ENCODE data around the gene SLIT3.
"Not testable (repeated sequence)": the region's sequence is repeated elsewhere in the genome, so short reads cannot be mapped to it uniquely, and the experiment has no call there.

SLIT3 gene

DNA sequence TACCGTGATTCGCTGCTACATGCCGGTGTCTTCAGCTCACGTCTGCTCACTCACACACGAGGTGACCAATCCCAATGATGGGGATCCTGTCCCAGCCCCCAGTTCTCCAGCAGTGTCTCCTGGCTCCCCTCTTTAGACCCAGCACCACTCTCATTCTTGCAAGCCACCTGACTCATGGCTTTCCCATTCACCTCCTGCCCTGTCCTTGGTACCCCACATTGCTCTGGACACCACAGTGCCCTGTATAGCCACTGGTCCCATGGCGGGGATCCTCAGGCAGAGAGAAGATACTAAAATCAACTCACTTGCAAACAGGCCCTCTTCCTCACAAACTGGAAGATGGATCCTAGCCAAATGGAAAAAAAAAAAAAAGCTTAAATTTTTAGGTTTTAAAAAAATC is 81.0 kb downstream of the SLIT3 start:
- H3K4me3 ChIP-seq (ENCODE audit: low read depth, low read length), result no peak overlapping the region
- H3K27ac ChIP-seq (ENCODE audit: low read depth, low read length), result no peak overlapping the region

DNA sequence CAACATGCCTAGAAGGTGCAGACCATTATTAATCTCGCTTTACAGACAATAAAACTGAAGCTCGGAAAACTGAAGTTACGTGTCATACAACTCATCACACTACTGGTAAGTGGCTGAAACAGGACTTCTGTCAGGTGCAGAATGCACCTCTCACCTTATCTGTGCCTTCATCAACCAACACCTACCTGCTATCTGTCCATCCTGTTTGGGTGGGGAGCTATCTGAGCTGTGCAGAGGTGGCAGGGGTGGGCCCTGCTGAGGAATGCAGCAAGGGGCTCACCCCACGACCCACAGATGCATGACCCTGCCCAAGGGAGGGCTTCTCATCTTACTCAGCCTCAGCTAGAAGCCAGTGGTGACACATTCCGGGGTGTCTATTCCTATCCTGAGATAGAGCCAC is 81.6 kb downstream of the SLIT3 start:
- H3K36me3 ChIP-seq (ENCODE audit: control insufficient read depth, insufficient read depth, low read length), result no peaks in the 10 kb centered on the region
- no peaks in the 10 kb centered on the region; the same call in 1 of the 2 replicates for H3K4me1 ChIP-seq (ENCODE audit: control insufficient read depth, insufficient read depth, low read length)
- no peak overlapping the region for H3K9ac ChIP-seq (ENCODE audit: low read length)
- H3K27ac ChIP-seq (ENCODE audit: low read depth, low read length), result no peak overlapping the region
- peaks cover 47% of the 10 kb centered on the region for H3K27me3 ChIP-seq (ENCODE audit: control insufficient read depth, insufficient read depth, low read length)
- H3K4me3 ChIP-seq (ENCODE audit: low read depth, low read length), result no peak overlapping the region
- H3K9me3 ChIP-seq (ENCODE audit: control insufficient read depth, insufficient read depth, low read depth, low read length), result no peaks in the 10 kb centered on the region

More for the DNA sequence above, 81.0 kb downstream of the SLIT3 start:
- Histone ChIP-seq H3K4me1 (ENCODE audit: control insufficient read depth, insufficient read depth, low read length) (no peaks in the 10 kb centered on the region; the same call in 1 of the 2 replicates), H3K27me3 (ENCODE audit: control insufficient read depth, insufficient read depth, low read length) (peaks cover 52% of the 10 kb centered on the region), H3K9ac (ENCODE audit: low read length) (no peak overlapping the region), H3K36me3 (ENCODE audit: control insufficient read depth, insufficient read depth, low read length) (no peaks in the 10 kb centered on the region), H3K9me3 (ENCODE audit: control insufficient read depth, insufficient read depth, low read depth, low read length) (no peaks in the 10 kb centered on the region)

DNA sequence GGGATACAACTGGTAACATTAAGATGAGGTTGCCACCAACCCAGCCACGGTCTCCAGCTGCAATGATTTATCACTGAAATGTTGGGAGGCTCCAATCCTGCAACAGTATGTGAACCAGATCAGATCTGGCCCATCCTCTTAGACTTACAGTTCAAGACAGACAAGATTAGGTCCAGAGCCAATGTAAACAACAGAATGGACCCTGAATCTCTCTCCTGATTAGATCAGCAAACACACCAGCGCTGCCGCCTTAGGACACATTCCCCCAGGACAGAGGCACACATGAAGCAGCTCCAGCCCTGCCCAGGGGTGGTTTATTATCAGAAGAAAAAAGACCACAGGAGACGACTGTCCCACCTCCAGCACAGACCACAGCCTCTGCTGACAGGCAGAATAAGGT is 82.1 kb downstream of the SLIT3 start:
- H3K27ac ChIP-seq (ENCODE audit: low read depth, low read length), result no peak overlapping the region
- H3K9me3 ChIP-seq (ENCODE audit: control insufficient read depth, insufficient read depth, low read depth, low read length), result no peaks in the 10 kb centered on the region
- no peaks in the 10 kb centered on the region; the same call in 1 of the 2 replicates for H3K4me1 ChIP-seq (ENCODE audit: control insufficient read depth, insufficient read depth, low read length)

DNA sequence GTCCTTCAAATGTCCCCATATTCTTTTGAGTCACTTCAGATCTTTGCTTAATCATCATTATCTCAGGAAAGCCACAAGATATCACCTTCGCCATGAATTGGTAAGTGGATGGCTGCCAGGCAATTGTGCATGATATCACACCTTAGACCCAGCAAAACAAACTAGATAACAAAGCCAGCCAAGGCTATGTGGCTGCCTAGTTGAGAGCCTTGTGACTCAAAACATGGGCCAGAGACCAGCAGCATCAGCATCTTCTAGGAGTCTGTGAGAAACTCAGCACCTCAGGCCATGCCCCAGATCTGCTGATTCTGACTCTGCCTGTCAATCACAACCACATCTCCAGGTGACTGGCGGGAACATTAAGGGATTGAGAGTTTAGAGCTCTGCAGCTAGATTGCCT is 82.8 kb downstream of the SLIT3 start:
- H3K4me1 ChIP-seq (ENCODE audit: control insufficient read depth, insufficient read depth, low read length), result no peaks in the 10 kb centered on the region; the same call in 1 of the 2 replicates
- peaks cover 42% of the 10 kb centered on the region for H3K27me3 ChIP-seq (ENCODE audit: control insufficient read depth, insufficient read depth, low read length)
- H3K9ac ChIP-seq (ENCODE audit: low read length), result no peak overlapping the region
- H3K9me3 ChIP-seq (ENCODE audit: control insufficient read depth, insufficient read depth, low read depth, low read length), result no peaks in the 10 kb centered on the region
- no peaks in the 10 kb centered on the region for H3K36me3 ChIP-seq (ENCODE audit: control insufficient read depth, insufficient read depth, low read length)
- H3K4me3 ChIP-seq (ENCODE audit: low read depth, low read length), result no peak overlapping the region
- H3K27ac ChIP-seq (ENCODE audit: low read depth, low read length), result no peak overlapping the region

More for the DNA sequence above, 82.1 kb downstream of the SLIT3 start:
- no peaks in the 10 kb centered on the region for H3K36me3 ChIP-seq (ENCODE audit: control insufficient read depth, insufficient read depth, low read length)
- H3K4me3 ChIP-seq (ENCODE audit: low read depth, low read length), result no peak overlapping the region
- H3K9ac ChIP-seq (ENCODE audit: low read length), result no peak overlapping the region
- peaks cover 46% of the 10 kb centered on the region for H3K27me3 ChIP-seq (ENCODE audit: control insufficient read depth, insufficient read depth, low read length)

DNA sequence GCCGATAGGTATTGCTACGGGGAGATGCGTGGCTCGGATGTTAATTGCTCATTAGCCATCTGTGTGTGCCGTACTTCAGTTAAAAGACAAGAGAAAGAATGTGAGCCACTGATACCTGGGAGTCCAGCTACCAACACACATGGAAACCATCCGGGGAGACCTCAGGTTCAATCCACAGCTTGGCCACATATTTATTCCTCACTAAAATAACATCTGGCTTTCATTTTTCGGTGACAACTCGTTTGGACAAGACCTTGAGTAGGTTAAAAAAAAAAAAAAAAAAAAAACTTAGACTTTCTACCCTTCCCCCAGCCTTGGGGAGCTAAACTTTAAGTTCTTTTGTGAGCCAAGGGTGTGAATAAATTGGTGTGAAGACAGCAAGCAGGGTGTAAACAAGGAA is 84.1 kb downstream of the SLIT3 start:
- Histone ChIP-seq H3K4me3 (ENCODE audit: low read depth, low read length) (no peak overlapping the region), H3K36me3 (ENCODE audit: control insufficient read depth, insufficient read depth, low read length) (no peaks in the 10 kb centered on the region), H3K9me3 (ENCODE audit: control insufficient read depth, insufficient read depth, low read depth, low read length) (no peaks in the 10 kb centered on the region), H3K27ac (ENCODE audit: low read depth, low read length) (no peak overlapping the region), H3K4me1 (ENCODE audit: control insufficient read depth, insufficient read depth, low read length) (no peaks in the 10 kb centered on the region; the same call in 1 of the 2 replicates), H3K27me3 (ENCODE audit: control insufficient read depth, insufficient read depth, low read length) (peaks cover 29% of the 10 kb centered on the region), H3K9ac (ENCODE audit: low read length) (no peak overlapping the region)

DNA sequence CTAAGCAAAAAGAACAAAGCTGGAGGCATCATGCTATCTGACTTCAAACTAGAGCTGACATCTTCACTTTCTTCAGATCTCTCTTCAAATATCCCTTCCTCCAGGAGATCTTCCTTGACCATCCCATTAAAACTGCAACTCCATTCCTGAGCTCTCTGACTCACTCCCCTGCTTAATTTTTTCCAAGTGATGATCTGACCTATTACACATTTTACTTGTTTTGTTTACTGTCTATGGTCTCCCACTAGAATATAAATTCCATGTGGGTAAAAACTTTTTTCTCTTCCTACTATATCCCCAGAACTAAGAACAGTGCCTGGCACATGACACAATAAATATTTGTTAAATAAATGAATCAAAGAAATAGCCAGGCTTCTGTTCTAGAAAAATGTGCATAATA is 87.5 kb downstream of the SLIT3 start:
- Histone ChIP-seq H3K27me3 (ENCODE audit: control insufficient read depth, insufficient read depth, low read length) (no peaks in the 10 kb centered on the region), H3K9ac (ENCODE audit: low read length) (no peak overlapping the region), H3K27ac (ENCODE audit: low read depth, low read length) (no peak overlapping the region)

DNA sequence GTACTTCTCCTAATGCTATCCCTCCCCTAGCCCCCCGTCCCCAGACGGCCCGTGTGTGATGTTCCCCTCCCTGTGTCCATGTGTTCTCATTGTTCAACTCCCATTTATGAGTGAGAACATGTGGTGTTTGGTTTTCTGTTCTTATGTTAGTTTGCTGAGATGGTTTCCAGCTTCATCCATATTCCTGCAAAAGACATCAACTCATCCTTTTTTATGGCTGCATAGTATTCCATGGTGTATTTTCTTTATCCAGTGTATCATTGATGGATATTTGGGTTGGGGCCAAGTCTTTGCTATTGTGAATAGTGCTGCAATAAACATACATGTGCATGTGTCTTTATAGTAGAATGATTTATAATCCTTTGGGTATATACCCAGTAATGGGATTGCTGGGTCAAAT is 89.2 kb downstream of the SLIT3 start:
- H3K27me3 ChIP-seq (ENCODE audit: control insufficient read depth, insufficient read depth, low read length); H3K9me3 ChIP-seq (ENCODE audit: control insufficient read depth, insufficient read depth, low read depth, low read length); H3K9ac ChIP-seq (ENCODE audit: low read length); H3K4me1 ChIP-seq (ENCODE audit: control insufficient read depth, insufficient read depth, low read length); H3K27ac ChIP-seq (ENCODE audit: low read depth, low read length); H3K4me3 ChIP-seq (ENCODE audit: low read depth, low read length); H3K36me3 ChIP-seq (ENCODE audit: control insufficient read depth, insufficient read depth, low read length): not testable (repeated sequence)

More for the DNA sequence above, 87.5 kb downstream of the SLIT3 start:
- Histone ChIP-seq H3K9me3 (ENCODE audit: control insufficient read depth, insufficient read depth, low read depth, low read length) (no peaks in the 10 kb centered on the region), H3K36me3 (ENCODE audit: control insufficient read depth, insufficient read depth, low read length) (no peaks in the 10 kb centered on the region), H3K4me1 (ENCODE audit: control insufficient read depth, insufficient read depth, low read length) (no peaks in the 10 kb centered on the region), H3K4me3 (ENCODE audit: low read depth, low read length) (no peak overlapping the region)

DNA sequence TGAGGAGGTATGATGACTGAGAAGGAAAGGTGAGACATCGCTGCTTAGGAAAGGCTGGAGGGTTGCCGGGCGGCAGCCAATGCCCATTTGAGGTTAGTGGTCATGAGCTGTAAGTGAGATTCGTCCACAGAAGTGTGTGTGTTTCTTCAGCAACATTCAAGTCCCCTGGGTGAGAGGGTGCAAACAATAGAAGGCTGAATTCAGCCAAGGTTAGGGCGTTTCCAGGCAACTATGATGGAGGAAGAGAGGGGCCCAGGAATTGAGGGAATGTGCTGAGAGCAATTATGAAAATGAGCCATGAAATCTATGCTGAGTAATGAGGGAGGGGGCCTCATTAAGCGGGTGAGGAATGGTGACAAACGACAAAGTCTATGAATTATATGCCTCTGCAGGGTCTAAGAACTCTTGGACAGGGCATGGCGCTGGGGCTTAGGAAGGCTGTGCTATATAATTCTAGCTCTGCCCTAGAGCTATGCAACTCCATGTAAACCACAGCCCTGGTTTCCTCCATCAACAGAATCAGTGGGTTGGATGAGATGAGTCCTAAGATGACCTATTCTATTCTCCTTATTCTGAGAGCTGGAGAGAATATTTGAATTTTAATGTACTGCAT is 96.0 kb downstream of the SLIT3 start:
- H3K27ac ChIP-seq (ENCODE audit: low read depth, low read length), result no peak overlapping the region
- H3K36me3 ChIP-seq (ENCODE audit: control insufficient read depth, insufficient read depth, low read length), result no peaks in the 10 kb centered on the region
- H3K9me3 ChIP-seq (ENCODE audit: control insufficient read depth, insufficient read depth, low read depth, low read length), result peaks cover 5% of the 10 kb centered on the region; the same call in 1 of the 2 replicates
- no peaks in the 10 kb centered on the region for H3K4me1 ChIP-seq (ENCODE audit: control insufficient read depth, insufficient read depth, low read length)
- H3K27me3 ChIP-seq (ENCODE audit: control insufficient read depth, insufficient read depth, low read length), result no peaks in the 10 kb centered on the region
- H3K4me3 ChIP-seq (ENCODE audit: low read depth, low read length), result no peak overlapping the region
- H3K9ac ChIP-seq (ENCODE audit: low read length), result no peak overlapping the region

DNA sequence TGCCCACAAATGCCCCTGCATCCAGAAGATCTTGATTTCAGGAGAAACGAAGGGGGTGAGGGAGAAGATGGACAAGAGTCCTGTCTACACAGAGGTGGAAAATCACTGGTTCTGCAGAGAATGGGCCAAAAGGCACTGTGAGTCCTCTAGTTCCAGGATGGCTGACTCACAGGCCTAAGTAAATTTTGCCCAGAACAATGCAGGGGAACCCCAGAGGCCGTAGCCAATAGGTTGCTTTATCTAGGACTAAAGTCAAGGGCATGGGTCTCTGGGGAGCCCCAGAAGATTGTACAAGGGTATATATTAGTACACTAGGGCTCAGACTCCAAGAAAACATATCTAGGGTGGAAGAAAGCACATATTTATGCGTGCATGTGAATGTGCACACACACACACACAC is 98.0 kb downstream of the SLIT3 start:
- Histone ChIP-seq H3K27me3 (ENCODE audit: control insufficient read depth, insufficient read depth, low read length) (no peaks in the 10 kb centered on the region), H3K9ac (ENCODE audit: low read length) (no peak overlapping the region), H3K27ac (ENCODE audit: low read depth, low read length) (no peak overlapping the region), H3K36me3 (ENCODE audit: control insufficient read depth, insufficient read depth, low read length) (no peaks in the 10 kb centered on the region), H3K9me3 (ENCODE audit: control insufficient read depth, insufficient read depth, low read depth, low read length) (peaks cover 5% of the 10 kb centered on the region; the same call in 1 of the 2 replicates), H3K4me1 (ENCODE audit: control insufficient read depth, insufficient read depth, low read length) (no peaks in the 10 kb centered on the region), H3K4me3 (ENCODE audit: low read depth, low read length) (no peak overlapping the region)

DNA sequence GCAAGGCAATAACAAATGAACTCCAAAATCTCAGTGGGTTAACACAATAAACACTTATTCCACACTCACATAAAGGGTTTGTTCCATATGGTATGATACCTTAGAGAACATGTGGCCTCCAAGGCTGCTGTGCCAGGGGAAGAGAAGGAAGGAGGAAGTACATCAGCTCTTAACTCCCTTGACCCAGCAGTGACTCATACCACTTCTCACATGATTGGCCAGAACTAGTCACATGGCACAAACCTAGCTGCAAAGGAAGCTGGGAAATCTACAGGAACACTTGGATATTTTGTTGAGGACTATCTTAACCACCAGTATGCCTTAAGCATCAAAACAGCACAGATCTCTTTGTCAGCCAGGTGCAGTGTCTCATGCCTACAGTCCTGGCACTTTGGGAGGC is 99.3 kb downstream of the SLIT3 start:
- Histone ChIP-seq H3K27me3 (ENCODE audit: control insufficient read depth, insufficient read depth, low read length) (no peaks in the 10 kb centered on the region), H3K9ac (ENCODE audit: low read length) (no peak overlapping the region), H3K9me3 (ENCODE audit: control insufficient read depth, insufficient read depth, low read depth, low read length) (peaks cover 5% of the 10 kb centered on the region; the same call in 1 of the 2 replicates)

DNA sequence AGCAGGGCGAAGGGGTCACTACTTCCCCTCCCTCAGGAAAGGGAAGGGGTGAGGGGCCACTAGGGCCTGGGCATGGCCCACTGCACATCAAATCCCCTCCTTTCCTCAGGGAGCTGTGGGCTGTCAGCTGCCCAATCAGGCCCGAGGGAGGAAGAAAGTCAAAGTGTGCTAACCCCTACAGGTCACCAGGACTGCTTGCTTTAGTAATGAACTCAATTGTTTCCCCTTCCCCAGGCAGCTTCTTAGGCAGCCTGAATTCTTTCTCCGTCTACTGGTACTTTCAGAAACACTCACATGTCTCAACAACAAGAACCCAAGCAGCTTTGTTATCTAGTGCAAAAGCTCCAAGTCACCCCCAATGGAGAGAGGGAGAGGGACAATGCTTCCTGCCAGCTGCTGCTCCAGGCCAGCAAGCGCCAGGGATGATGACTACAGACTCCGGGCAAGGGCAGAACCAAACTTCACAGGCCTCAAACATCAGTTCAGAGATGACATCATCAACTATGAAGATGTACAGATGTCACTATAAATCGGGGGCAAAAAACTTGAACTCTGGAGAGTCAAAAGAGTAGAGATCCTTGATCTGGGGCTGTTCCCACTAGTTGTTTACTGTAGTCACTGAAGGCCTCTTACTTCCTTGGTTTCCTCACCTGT is 100.7 kb downstream of the SLIT3 start:
- Histone ChIP-seq H3K9me3 (ENCODE audit: control insufficient read depth, insufficient read depth, low read depth, low read length) (peaks cover 5% of the 10 kb centered on the region; the same call in 1 of the 2 replicates), H3K9ac (ENCODE audit: low read length) (no peak overlapping the region), H3K4me3 (ENCODE audit: low read depth, low read length) (no peak overlapping the region), H3K4me1 (ENCODE audit: control insufficient read depth, insufficient read depth, low read length) (no peaks in the 10 kb centered on the region), H3K27me3 (ENCODE audit: control insufficient read depth, insufficient read depth, low read length) (no peaks in the 10 kb centered on the region), H3K36me3 (ENCODE audit: control insufficient read depth, insufficient read depth, low read length) (no peaks in the 10 kb centered on the region), H3K27ac (ENCODE audit: low read depth, low read length) (no peak overlapping the region)

More for the DNA sequence above, 99.3 kb downstream of the SLIT3 start:
- H3K36me3 ChIP-seq (ENCODE audit: control insufficient read depth, insufficient read depth, low read length), result no peaks in the 10 kb centered on the region
- no peaks in the 10 kb centered on the region for H3K4me1 ChIP-seq (ENCODE audit: control insufficient read depth, insufficient read depth, low read length)
- no peak overlapping the region for H3K4me3 ChIP-seq (ENCODE audit: low read depth, low read length)
- H3K27ac ChIP-seq (ENCODE audit: low read depth, low read length), result no peak overlapping the region

Data from HUES6 (cell line).